GM21423 (cell line): Measurements from ENCODE around the gene LINC00237.

Experiments used
- ATAC-seq: cut with Tn5 transposase; IDR thresholded peaks from one replicate; pipeline ENCODE4 v1.9.1; 2021; ENCODE audit warnings: mild to moderate bottlenecking, moderate library complexity; ENCODE audit not compliant: unreplicated experiment

The LINC00237 gene

DNA sequence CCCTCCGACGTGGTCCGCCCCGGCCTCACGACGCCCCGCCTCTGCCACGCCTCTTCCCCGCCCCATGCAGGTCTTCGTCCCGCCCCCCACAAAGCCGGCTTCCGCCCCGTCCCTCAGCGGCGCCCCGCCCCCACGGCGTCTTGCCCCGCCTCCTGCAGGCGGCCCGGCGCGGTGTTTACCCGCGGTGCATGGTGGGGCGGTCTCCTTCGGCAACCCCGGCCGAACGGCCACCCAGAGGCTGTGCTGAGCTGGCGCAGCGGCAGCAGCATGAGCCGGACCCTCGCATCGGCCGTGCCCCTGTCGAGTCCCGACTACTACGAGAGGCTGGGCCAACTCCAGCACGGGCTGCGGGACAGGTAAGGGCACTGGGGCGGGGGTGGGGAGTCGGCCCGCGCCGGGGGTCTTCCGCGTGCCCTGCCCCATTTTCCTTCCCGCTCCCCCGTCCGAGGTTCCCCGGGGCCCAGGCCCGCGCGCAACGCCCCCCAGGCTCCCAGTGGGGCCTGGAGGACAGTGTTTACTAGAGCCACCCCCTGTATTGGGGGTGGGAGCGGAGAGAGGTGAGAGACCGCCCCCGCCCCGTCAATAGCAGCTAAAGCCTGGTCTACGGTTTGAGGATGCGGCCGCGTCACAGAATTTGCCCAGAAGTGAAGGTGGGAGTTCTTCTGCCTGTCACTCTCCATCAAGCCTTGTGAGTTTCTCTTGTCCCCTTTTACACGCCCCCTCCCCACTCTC, 19.9 kb upstream of the LINC00237 start, which contains the start of gene KIZ:
KIZ (plus strand) TSS at position 234 of the 732 bp plus-strand sequence; CDS start at position 268, 34 bp downstream.
- peak; percentile 97 for ATAC-seq

GRCh38 chr20:21125072-21125848, 19.1 kb upstream of the LINC00237 start:
- ATAC-seq = peak; percentile 24

GRCh38 chr20:21124190-21124589, 18.0 kb upstream of the LINC00237 start:
- no peak for ATAC-seq

GRCh38 chr20:21118782-21119181, 12.6 kb upstream of the LINC00237 start:
- no peak for ATAC-seq

- no peak for ATAC-seq
Measured at GRCh38 chr20:21118138-21118537, 12.0 kb upstream of the LINC00237 start.

DNA sequence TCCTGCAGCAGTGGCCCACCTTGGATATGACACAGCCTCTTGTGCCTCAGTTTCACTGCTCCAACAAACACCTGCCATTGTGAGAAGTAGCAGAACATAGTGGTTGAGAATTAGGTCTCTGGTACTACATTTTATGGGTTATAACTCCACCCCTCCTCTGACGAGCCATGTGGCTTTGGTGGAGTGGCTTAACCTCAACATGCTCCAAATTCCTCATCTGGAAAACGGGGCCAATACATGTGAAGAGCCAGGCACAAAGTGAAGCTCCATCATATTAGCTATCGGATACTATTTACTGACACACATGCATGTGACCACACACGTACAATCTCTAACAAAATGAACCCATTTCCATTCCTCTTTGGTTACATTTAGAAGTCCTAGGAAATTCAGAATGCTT, 11.4 kb upstream of the LINC00237 start:
- no peak for ATAC-seq

DNA sequence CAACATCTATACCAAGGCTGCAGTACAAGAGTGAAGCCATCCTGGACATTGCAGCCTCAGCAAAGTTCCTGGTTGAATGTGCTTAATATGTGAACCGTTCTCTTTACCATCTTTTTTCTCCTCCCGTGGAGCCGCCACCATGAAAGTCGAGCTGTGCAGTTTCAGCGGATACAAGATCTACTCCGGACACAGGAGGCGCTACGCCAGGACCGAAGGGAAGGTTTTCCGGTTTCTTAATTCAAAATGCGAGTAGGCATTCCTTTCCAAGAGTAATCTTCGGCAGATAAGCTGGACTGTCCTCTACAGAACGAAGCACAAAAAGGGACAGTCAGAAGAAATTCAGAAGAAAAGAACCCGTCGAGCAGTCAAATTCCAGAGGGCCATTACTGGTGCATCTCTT, 8.4 kb upstream of the LINC00237 start:
- no peak for ATAC-seq

GRCh38 chr20:21113697-21114096, 7.5 kb upstream of the LINC00237 start:
- ATAC-seq = no peak

DNA sequence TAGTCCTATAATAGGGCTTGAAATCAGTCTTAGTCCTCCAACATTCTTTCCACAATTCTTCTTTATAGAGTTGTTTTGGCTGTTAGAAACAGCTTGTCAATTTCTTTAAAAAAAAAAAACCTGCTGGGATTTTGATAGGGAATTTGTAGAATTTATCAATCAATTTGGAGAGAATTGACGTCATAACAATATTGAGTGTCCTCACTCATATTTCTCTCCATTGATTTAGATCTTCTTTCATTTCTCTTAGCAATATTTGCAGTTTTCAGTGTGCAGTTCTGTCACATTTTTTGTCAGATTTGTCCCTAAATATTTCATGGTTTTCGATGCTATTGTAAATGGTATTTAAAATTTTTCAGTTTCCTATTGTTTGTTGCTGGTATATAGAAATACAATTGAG, 5.3 kb upstream of the LINC00237 start:
- ATAC-seq = no peak

DNA sequence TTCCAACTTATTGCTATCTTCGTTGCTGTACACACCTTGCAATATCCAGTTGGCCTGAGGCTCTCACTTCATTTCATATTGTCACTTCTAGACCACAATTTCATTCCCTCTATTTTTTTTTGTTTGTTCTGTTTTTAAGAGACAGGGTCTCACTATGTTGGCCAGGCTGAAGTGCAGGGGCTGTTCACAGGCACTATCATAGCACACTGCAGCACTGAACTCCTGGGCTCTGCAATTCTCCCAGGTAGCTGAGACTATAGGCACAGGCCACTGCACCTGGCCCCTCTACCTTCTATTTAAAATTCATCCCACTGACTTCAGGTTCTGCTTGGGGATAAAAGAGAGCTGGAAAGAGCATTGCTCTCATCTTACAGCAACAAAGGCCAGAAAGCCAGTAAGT, 4.7 kb upstream of the LINC00237 start:
- ATAC-seq = no peak

- no peak for ATAC-seq
Measured at GRCh38 chr20:21109144-21109543, 3.0 kb upstream of the LINC00237 start.

DNA sequence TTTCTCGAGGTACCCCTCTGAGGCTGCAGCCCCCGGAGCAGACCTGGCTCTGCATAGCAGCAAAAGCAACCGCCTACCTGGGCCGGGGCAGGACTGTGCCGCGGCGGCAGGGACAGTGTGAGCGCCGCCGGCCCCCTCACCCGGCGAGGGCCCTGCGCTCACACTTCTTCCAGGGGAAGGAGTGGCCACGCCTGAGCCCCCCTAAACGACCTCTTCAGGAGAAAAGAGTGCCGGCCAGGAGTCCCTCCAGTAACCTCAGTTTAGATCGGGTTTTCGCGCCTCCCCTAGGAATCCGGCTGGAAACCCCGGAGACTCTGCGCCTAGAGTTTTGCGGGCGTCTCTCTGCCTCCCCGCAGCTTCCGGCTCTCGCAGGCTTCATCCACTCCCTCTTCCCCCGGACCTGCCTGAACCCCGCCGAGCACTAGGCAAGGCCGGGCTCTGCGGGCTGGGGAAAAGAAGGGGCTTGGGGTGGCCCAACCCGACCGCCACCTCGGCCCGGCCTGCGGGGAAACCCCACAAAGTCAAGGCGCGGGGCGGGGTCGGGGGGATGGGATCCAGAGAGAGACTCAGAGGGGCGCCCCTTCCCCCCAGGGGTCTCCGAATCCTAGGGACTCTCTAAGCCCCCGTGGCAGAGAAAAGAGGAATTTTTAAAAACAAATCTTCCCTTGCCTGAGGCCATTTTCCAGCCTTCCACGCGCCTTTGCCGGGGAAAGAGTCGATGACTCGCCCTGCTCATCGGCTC, 558 bp downstream of the LINC00237 start:
- ATAC-seq = no peak

- ATAC-seq = no peak
Measured at GRCh38 chr20:21104921-21105320, 1.2 kb downstream of the LINC00237 start.

GRCh38 chr20:21104466-21104761, 1.7 kb downstream of the LINC00237 start:
- ATAC-seq = no peak

DNA sequence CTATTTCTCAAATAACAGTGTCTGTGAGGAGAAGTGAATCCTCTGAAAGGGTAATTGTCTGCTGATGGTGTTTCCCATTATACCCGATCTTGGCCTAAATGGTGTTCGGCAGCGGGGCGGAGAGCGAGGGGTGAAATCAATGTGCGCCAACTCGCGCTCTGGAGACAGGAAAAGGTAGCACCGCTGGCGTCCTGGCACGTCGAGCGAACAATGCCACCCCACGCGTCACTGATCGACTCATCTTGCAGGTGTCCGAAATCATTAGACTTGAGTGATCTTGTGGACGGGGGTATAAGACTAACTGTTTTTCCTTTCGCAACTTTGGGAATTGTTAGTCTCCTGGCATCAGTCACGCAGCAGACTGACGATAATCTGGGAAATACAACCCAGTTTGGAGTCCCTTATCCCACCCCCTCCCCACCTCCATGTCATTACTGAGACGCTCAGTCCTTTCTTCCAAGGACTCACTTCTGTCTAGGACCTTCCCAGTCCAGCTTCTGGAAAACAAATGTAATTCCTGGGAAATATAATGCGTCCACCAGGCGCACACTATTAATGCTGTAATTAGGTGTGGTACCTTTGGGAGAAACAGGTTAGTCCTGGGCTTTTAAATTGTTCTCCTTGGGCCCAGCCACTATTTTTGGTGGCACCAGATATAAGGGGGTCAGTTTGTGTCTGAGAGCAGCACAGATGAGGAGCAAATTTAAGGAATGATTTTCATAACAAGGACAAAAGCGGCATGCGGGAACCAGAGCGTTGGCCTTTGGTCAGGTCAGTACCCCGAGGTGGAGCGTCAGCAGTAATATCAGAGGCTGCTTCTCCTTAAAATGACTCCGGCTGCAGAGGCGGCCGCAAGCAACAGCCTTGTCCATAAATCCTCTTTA, 2.3 kb downstream of the LINC00237 start:
- ATAC-seq = no peak

GRCh38 chr20:21102603-21103311, 3.4 kb downstream of the LINC00237 start:
- peak; percentile 45 for ATAC-seq

- ATAC-seq = no peak
Measured at GRCh38 chr20:21101932-21102575, 4.1 kb downstream of the LINC00237 start.

- no peak for ATAC-seq
Measured at GRCh38 chr20:21101453-21101931, 4.7 kb downstream of the LINC00237 start.
